Liver (tissue), 9 donors: ENCODE results near the gene CDH4. TPM values are rescaled to one million over a fixed set of nuclear protein-coding genes. Genes with fewer than 3 reads are reported as not detected.

ENCODE experiments used
- DNase-seq: peaks from one replicate; pipeline ENCODE4 v3.0.0-alpha.2; 2017; ENCODE audit warnings: low spot score
- H3K27ac ChIP-seq, 2 donors: one replicate each; pipeline ENCODE4 v1.7.0; 2013; ENCODE audit warnings: inconsistent platforms in 2 of 2, low read length in 2 of 2, control low read depth in 1 of 2, low read depth in 1 of 2, mild to moderate bottlenecking in 1 of 2
- H3K27me3 ChIP-seq, 4 donors: one replicate each; pipeline versions ENCODE4 v1.6.1 to v1.7.0; 2013; ENCODE audit warnings: low read length in 3 of 4, inconsistent platforms in 1 of 4, mild to moderate bottlenecking in 1 of 4, moderate library complexity in 1 of 4; ENCODE audit not compliant: control insufficient read depth in 4 of 4, insufficient read depth in 4 of 4
- H3K36me3 ChIP-seq, 4 donors: one replicate each; pipeline versions ENCODE4 v1.6.1 to v1.7.0; 2013; ENCODE audit warnings: low read length in 3 of 4, mild to moderate bottlenecking in 3 of 4, low read depth in 1 of 4, moderate library complexity in 1 of 4; ENCODE audit not compliant: control insufficient read depth in 4 of 4, insufficient read depth in 3 of 4
- H3K4me1 ChIP-seq, 4 donors: one replicate each; pipeline versions ENCODE4 v1.6.1 to v1.7.0; 2013; ENCODE audit warnings: low read length in 3 of 4, mild to moderate bottlenecking in 3 of 4, moderate library complexity in 1 of 4; ENCODE audit not compliant: control insufficient read depth in 4 of 4, insufficient read depth in 4 of 4
- H3K4me3 ChIP-seq, 3 donors: one replicate each; pipeline versions ENCODE4 v1.6.1 to v1.7.0; 2013; ENCODE audit warnings: low read length in 3 of 3, control low read depth in 1 of 3, low read depth in 1 of 3, mild to moderate bottlenecking in 1 of 3
- H3K9ac ChIP-seq, 2 donors: one replicate each; pipeline ENCODE4 v1.7.0; 2013; ENCODE audit warnings: low read length in 2 of 2, mild to moderate bottlenecking in 2 of 2, moderate library complexity in 2 of 2, control low read depth in 1 of 2, low read depth in 1 of 2
- H3K9me3 ChIP-seq, 4 donors: one replicate each; pipeline versions ENCODE4 v1.6.1 to v1.7.0; 2013; ENCODE audit warnings: low read length in 3 of 4; ENCODE audit not compliant: control insufficient read depth in 4 of 4
- EGR1 ChIP-seq, 2 donors: IDR thresholded peaks; 2 replicates each; pipeline ENCODE4 v1.6.1; 2016 to 2018; ENCODE audit warnings: antibody characterized with exemption in 2 of 2, low read depth in 2 of 2
- FOXA1 ChIP-seq: IDR thresholded peaks from 2 replicates; pipeline ENCODE4 v1.6.1; 2016; ENCODE audit warnings: antibody characterized with exemption
- FOXA2 ChIP-seq: IDR thresholded peaks from 2 replicates; pipeline ENCODE4 v1.6.1; 2016; ENCODE audit warnings: antibody characterized with exemption
- GABPA ChIP-seq, 2 donors: IDR thresholded peaks in 1 of 2; conservative IDR thresholded peaks in 1 of 2; 2 replicates each; pipeline ENCODE4 v1.6.1; 2016; ENCODE audit warnings: antibody characterized with exemption in 2 of 2, mild to moderate bottlenecking in 1 of 2, moderate library complexity in 1 of 2
- HNF4A ChIP-seq, 2 donors: conservative IDR thresholded peaks; 2 replicates each; pipeline ENCODE4 v1.6.1; 2016; ENCODE audit warnings: antibody characterized with exemption in 2 of 2, mild to moderate bottlenecking in 2 of 2
- HNF4G ChIP-seq: IDR thresholded peaks from 2 replicates; pipeline ENCODE4 v1.6.1; 2016; ENCODE audit warnings: antibody characterized with exemption
- JUND ChIP-seq, 2 donors: IDR thresholded peaks; 2 replicates each; pipeline ENCODE4 v1.6.1; 2016; ENCODE audit warnings: antibody characterized with exemption in 2 of 2
- NR2F2 ChIP-seq: IDR thresholded peaks from 2 replicates; pipeline ENCODE4 v1.6.1; 2016; ENCODE audit warnings: antibody characterized with exemption
- RAD21 ChIP-seq, 2 donors: IDR thresholded peaks; 2 replicates each; pipeline ENCODE4 v1.6.1; 2016; ENCODE audit warnings: antibody characterized with exemption in 2 of 2, mild to moderate bottlenecking in 2 of 2
- RXRA ChIP-seq, 2 donors: IDR thresholded peaks; 2 replicates each; pipeline ENCODE4 v1.6.1; 2017 to 2018; ENCODE audit warnings: antibody characterized with exemption in 2 of 2, mild to moderate bottlenecking in 1 of 2
- SP1 ChIP-seq: IDR thresholded peaks from 2 replicates; pipeline ENCODE4 v1.6.1; 2018; ENCODE audit warnings: antibody characterized with exemption, mild to moderate bottlenecking
- TAF1 ChIP-seq: conservative IDR thresholded peaks from 2 replicates; pipeline ENCODE4 v1.6.1; 2016; ENCODE audit warnings: antibody characterized with exemption, mild to moderate bottlenecking
- YY1 ChIP-seq: IDR thresholded peaks from 2 replicates; pipeline ENCODE4 v1.6.1; 2016; ENCODE audit warnings: antibody characterized with exemption, mild to moderate bottlenecking
- WGBS: extraction: QIAGEN DNeasy Blood & Tissue Kit; methylation state at CpG from one replicate; pipeline ENCODE4 v1.1.7; 2013; 5-methylcytosine and 5-hydroxymethylcytosine counted together
- polyA plus RNA-seq, 2 donors: library from polyadenylated mRNA; stranded (reverse) in 1 of 2; unstranded in 1 of 2; fragments of 200-250 nt in 1 of 2; fragments of >200 nt in 1 of 2; fragmentation: Nextera tagmentation in 1 of 2; extraction: Ambion mirVana in 1 of 2; gene quantifications; one replicate each; pipeline versions ENCODE4 v1.2.1 to v1.2.3, GENCODE V29; 2013 to 2015
- total RNA-seq, 2 donors: library from RNA; depleted of rRNA; stranded (reverse); fragments of >200 nt; gene quantifications; one replicate each; pipeline ENCODE4 v1.2.3, GENCODE V29; 2014
- TF ChIP-seq, protein P1 (sequence below): fragments of 150-350 bp; IDR thresholded peaks from 2 replicates; pipeline ENCODE4 v1.5.1; 2017; ENCODE audit warnings: improper control_type of control experiment, low read depth, low read length; ENCODE audit not compliant: missing input control
- TF ChIP-seq, protein P2 (sequence below): IDR thresholded peaks from 2 replicates; pipeline ENCODE4 v1.6.1; 2016; ENCODE audit warnings: antibody characterized with exemption
- TF ChIP-seq, protein P3 (sequence below): IDR thresholded peaks from 2 replicates; pipeline ENCODE4 v1.6.1; 2016; ENCODE audit warnings: antibody characterized with exemption, mild to moderate bottlenecking
- TF ChIP-seq, protein P4 (sequence below): IDR thresholded peaks from 2 replicates; pipeline ENCODE4 v1.6.1; 2016; ENCODE audit warnings: antibody characterized with exemption
- TF ChIP-seq, protein P5 (sequence below): IDR thresholded peaks from 2 replicates; pipeline ENCODE4 v1.6.1; 2016; ENCODE audit warnings: antibody characterized with exemption
- donor health status: healthy.
- donor health status: healthy.
- donor health status: healthy.
- donor health status: healthy.
- donor health status: healthy.

Gene CDH4
- total and polyA plus RNA-seq, 4 donors: 0.03 to 0.25 (median 0.19) TPM; not detected in 1

DNA sequence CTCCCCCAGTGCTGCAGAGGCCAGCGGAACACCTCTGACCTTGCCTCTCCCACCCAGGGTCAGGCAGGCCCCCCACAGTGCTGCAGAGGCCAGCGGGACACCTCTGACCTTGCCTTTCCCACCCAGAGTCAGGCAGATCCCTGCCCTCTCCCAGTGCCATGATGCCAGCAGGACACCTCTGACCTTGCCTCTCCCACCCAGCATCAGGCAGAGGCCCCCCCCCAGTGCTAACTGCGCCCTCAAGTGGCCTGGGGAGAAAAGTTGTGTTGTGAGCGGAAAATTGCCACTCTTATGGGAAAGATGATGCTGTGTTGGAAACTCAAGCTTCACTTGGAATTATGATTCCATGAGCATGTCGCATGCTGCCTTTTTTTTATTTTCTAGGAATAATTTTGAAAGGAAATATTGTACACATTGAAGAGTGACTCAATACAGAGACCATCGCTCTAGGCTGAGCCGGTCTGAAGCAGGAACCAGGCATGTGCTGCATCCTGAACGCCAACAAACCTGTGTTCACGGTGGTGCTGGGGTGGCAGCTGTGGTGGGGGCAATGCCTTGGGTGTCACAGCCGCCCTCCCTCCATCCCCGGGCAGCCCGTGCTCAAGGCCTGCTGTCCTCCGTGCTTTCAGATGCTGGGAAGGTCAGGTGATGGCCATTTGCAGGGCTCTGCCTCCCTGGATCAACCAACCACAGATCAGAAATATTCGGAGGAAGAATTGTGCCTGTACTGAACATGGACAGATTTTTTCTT, 98.6 kb downstream of the CDH4 start:
- Histone ChIP-seq H3K27me3 (no peaks in the 10 kb centered on the region), H3K4me3 (no peak overlapping the region), H3K36me3 (no peaks in the 10 kb centered on the region), H3K27ac (no peak overlapping the region), H3K9me3 (no peaks in the 10 kb centered on the region), H3K9ac (no peak overlapping the region), H3K4me1 (no peaks in the 10 kb centered on the region)
- 76% methylated on average over 14 of the region's 14 CpGs for WGBS
- TF ChIP-seq NR2F2 (no peak), HNF4G (no peak), RAD21 (IDR thresholded peaks at IDR 0.05) (no peak), GABPA (IDR thresholded peaks at IDR 0.05 in 1 of 2, conservative IDR thresholded peaks at IDR 0.05 in 1 of 2) (no peak), FOXA2 (no peak), EGR1 (IDR thresholded peaks at IDR 0.05; ENCODE audit: low read depth in 2 of 2) (no peak), RXRA (IDR thresholded peaks at IDR 0.05) (no peak), FOXA1 (no peak), SP1 (no peak), JUND (IDR thresholded peaks at IDR 0.05) (no peak), YY1 (no peak), TAF1 (no peak), HNF4A (conservative IDR thresholded peaks at IDR 0.05) (no peak)
- TF ChIP-seq, protein P1, sequence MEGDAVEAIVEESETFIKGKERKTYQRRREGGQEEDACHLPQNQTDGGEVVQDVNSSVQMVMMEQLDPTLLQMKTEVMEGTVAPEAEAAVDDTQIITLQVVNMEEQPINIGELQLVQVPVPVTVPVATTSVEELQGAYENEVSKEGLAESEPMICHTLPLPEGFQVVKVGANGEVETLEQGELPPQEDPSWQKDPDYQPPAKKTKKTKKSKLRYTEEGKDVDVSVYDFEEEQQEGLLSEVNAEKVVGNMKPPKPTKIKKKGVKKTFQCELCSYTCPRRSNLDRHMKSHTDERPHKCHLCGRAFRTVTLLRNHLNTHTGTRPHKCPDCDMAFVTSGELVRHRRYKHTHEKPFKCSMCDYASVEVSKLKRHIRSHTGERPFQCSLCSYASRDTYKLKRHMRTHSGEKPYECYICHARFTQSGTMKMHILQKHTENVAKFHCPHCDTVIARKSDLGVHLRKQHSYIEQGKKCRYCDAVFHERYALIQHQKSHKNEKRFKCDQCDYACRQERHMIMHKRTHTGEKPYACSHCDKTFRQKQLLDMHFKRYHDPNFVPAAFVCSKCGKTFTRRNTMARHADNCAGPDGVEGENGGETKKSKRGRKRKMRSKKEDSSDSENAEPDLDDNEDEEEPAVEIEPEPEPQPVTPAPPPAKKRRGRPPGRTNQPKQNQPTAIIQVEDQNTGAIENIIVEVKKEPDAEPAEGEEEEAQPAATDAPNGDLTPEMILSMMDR: no peak
- TF ChIP-seq, protein P2, sequence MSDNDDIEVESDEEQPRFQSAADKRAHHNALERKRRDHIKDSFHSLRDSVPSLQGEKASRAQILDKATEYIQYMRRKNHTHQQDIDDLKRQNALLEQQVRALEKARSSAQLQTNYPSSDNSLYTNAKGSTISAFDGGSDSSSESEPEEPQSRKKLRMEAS: no peak
- TF ChIP-seq, protein P3, sequence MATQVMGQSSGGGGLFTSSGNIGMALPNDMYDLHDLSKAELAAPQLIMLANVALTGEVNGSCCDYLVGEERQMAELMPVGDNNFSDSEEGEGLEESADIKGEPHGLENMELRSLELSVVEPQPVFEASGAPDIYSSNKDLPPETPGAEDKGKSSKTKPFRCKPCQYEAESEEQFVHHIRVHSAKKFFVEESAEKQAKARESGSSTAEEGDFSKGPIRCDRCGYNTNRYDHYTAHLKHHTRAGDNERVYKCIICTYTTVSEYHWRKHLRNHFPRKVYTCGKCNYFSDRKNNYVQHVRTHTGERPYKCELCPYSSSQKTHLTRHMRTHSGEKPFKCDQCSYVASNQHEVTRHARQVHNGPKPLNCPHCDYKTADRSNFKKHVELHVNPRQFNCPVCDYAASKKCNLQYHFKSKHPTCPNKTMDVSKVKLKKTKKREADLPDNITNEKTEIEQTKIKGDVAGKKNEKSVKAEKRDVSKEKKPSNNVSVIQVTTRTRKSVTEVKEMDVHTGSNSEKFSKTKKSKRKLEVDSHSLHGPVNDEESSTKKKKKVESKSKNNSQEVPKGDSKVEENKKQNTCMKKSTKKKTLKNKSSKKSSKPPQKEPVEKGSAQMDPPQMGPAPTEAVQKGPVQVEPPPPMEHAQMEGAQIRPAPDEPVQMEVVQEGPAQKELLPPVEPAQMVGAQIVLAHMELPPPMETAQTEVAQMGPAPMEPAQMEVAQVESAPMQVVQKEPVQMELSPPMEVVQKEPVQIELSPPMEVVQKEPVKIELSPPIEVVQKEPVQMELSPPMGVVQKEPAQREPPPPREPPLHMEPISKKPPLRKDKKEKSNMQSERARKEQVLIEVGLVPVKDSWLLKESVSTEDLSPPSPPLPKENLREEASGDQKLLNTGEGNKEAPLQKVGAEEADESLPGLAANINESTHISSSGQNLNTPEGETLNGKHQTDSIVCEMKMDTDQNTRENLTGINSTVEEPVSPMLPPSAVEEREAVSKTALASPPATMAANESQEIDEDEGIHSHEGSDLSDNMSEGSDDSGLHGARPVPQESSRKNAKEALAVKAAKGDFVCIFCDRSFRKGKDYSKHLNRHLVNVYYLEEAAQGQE: no peak
- TF ChIP-seq, protein P4, sequence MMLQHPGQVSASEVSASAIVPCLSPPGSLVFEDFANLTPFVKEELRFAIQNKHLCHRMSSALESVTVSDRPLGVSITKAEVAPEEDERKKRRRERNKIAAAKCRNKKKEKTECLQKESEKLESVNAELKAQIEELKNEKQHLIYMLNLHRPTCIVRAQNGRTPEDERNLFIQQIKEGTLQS: no peak
- TF ChIP-seq, protein P5, sequence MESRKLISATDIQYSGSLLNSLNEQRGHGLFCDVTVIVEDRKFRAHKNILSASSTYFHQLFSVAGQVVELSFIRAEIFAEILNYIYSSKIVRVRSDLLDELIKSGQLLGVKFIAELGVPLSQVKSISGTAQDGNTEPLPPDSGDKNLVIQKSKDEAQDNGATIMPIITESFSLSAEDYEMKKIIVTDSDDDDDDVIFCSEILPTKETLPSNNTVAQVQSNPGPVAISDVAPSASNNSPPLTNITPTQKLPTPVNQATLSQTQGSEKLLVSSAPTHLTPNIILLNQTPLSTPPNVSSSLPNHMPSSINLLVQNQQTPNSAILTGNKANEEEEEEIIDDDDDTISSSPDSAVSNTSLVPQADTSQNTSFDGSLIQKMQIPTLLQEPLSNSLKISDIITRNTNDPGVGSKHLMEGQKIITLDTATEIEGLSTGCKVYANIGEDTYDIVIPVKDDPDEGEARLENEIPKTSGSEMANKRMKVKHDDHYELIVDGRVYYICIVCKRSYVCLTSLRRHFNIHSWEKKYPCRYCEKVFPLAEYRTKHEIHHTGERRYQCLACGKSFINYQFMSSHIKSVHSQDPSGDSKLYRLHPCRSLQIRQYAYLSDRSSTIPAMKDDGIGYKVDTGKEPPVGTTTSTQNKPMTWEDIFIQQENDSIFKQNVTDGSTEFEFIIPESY: no peak
- DNase-seq: no peak
